ENCODE measurements around the gene PDZD2.
"Not testable (repeated sequence)": the region's sequence is repeated elsewhere in the genome, so short reads cannot be mapped to it uniquely, and the experiment has no call there.

PDZD2 gene

DNA sequence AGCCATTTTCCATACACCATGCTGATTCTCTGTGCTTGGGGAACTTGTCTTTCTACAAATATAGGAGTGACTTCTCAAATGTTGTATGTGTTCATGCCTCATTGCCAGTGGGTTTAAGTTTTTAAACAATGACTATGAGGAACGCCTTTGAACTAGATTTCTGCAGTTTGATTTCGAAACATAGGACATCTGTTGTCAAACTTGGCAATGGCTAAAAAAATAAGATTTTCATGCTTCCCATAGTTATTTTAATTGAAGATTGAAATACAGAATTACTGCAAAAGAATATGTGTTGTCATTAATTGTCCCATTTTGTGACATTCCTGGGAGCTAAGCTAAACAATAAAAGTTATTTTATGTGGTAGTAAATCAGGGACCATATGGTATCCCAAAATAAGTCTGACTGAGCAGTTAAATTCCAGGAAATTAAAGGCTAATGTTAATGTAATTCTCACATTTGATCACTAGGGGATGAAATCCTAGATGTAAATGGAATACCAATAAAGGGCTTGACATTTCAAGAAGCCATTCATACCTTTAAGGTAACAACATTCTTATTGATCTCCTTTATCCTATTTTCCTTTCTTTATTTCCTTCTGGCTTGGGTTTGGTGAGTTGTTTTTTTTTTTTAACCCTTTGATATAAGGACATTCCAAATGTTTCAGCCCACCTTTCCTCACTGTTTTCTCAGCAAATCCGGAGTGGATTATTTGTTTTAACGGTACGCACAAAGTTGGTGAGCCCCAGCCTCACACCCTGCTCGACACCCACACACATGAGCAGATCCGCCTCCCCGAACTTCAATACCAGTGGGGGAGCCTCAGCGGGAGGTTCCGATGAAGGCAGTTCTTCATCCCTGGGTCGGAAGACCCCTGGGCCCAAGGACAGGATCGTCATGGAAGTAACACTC lies 418.5 kb downstream of the PDZD2 start:
- no peak for DNase-seq

DNA sequence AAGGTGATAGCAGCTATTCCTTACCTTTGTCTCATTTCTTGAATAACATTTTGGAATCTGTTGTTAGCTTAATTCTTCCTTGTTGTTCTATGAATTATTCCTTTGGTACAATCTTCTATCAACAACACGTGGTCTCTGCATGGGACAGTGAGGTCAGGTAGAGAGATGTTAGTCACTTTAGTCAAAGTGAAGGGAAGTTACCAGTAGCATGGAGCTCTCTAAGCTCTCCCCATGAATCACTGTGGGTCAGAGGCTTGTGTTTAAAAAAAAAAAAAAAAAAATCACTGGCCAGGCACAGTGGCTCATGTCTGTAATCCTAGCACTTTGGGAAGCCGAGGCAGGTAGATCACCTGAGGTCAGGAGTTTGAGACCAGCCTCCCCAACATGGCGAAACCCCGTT lies 419.2 kb downstream of the PDZD2 start:
- DNase-seq: no peak

DNA sequence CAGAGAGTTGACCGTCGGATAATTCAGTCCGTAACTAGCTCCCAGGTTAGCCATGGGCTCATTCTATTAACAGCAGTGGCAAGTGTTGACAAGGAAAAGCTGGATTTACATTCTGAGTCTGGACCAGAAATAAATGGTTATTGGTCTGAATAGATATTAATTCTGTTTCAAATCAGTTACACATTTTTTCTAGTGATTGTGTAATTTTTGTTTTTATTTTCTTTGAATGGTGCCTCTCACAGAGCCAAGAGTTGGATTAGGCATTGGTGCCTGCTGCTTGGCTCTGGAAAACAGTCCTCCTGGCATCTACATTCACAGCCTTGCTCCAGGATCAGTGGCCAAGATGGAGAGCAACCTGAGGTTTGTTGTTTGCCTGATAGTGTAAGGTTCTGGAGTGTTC lies 420.1 kb downstream of the PDZD2 start:
- DNase-seq: no peak

DNA sequence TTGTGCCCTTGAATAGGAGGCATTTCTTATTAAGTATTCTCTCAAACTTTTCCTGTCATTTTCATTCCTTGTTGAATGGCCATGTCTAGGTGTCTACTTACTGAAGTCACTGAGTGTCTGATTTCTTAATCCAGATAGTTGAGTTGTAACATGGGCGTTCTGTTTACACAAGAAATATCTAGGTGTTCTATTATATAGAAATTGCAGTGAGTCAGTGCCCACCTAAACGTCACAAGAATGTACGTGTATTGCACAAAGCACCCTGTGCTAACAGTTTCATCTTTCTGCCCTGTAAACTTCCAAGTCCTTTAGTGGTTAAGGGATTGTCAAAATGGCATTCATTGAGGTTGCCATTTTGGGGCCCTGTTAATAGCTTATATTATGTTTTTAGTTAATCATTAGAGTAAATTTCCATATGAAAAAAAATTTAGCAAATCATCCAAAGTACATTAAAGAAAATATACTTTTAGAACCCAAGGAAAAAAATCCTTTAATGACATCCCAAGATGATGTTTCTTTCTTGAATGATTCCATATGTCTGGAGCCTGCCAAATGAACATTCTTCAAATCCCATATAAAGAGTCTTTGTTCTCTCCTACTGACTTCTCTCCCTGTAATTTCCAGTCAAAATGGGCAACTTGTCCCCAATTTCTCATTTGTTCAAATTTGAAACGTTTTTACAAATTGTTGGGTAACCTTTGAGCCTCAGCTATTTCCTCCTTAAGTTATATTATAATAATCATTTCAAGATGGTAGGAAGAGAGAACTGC lies 421.0 kb downstream of the PDZD2 start:
- no peak for DNase-seq

DNA sequence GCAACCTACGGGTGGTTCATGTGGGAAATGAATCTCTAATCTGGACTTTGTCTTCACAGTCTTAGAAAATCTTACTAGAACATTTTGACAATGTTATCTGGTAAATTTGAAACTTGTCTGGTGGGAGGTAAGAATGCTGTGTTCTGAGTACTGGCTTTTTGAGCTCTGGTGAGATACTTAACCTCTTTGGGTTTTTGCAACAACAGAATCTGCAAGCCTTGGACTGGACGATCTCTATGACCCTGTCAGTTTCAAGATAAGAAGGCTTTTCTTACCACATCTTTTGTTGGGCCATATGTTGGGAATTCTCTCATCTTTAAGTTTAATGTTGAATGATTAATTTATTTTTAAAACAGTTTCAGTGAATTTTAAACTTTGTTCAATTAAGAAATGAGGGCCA lies 422.3 kb downstream of the PDZD2 start:
- no peak for DNase-seq

DNA sequence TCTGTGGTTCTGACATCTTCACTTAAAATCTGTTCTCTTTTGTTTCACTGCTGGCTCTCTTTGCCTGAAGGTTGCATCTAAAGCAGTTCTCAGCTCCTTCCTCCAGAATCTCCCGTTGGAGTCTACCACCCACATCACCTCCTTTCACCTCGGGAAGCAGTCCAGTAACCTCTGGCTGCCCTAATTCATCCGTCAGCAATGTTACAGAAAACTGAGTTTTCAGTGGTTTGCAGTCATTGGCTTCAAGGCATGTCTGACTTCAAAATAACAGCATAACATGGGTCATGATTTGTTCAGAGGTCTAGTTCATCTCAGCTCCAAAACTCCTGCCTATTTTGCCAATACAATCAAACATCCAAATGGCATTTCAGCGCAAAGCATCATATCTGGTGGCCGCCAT lies 427.5 kb downstream of the PDZD2 start:
- no peak for DNase-seq

DNA sequence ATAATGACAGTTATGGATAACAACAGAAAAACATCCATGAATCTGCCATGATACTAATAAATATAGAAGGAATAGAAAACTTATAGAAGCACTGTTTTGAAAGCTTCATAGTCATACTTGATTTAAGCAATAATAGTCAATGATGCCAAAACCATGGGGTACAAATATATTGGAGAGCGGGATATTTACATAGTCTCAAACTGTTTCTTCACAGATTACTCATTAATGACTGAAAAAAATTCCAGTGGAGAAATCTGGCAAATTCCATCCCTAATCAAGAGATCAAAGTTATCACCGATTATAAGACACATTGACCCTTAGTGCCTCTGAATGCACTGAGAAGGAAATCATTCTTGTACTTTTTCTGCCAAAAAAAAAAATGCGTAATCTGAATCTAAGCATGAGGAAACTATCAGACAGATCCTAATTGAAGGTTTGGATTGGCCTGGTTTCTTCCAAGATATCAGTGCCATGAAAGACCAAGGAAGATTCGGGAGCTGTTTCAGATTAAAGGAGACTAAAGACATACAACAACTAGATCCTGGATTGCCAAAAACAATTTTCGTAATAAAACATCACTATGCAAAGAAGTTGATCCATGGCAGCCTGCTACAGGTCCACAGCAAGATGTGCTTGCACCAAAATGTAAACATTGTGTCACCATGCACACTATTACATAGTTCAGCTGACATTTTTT lies 429.0 kb downstream of the PDZD2 start:
- no peak for DNase-seq

DNA sequence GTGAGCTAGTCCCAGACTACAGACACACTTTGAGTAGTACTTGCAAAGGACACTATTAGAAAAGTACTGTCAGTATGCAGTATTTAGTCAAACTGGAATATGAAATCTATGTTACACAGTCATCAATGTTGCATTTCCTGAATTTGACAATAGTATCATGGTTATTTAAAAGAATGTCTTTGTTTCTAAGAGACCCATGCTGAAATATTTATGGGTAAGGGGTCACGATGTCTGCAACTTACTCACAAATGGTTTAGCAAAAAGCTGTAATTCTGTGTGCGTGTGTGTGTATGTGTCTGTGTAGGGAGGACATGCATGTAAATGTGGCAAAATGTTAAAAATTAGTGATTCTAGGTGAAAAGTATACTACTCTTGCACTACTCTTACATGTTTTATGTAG lies 429.6 kb downstream of the PDZD2 start:
- no peak for DNase-seq

DNA sequence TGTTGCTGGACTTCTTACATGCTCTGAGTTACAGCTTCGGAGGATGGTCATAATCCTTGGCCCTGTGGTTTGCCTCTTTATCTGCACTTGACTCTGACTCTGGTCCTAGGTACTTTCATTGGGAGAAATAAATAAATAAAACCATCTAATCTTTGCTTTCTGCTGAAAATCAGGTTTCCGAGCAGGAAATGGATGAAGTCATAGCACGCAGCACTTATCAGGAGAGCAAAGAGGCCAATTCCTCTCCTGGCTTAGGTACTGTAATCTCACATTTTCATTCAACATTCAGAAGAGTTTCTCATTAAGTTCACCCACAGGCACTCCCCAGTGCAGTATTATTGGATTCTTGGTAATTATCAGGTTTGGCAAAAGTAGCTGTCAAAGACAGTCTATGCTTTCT lies 430.5 kb downstream of the PDZD2 start:
- DNase-seq: no peak

DNA sequence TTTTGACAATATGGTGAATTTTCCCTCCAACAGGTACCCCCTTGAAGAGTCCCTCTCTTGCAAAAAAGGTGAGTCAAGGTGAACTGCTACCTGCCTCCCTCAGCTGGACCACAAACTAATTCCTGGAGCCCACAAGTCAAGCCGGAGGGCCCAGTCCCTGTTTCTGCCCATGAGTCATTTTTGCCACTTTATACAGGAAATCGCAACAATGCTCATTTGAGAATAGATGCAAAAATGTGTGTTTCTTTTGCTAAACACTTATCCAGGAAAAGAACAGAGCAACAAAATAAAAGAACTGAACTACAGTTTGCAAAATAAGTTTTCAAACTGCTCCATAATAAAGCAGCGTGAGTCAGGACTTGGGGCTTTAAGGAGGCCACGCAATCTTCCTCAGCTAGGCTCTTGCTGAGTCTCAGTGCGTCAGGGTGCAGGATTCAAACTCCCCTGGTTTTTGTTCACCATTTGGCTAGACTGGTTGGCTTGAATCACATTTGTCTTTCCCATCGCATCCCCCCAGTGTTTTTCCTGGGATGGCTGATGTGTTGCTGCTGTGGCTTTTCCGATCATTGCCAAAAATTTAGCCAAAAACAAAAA lies 432.5 kb downstream of the PDZD2 start:
- no peak for DNase-seq

DNA sequence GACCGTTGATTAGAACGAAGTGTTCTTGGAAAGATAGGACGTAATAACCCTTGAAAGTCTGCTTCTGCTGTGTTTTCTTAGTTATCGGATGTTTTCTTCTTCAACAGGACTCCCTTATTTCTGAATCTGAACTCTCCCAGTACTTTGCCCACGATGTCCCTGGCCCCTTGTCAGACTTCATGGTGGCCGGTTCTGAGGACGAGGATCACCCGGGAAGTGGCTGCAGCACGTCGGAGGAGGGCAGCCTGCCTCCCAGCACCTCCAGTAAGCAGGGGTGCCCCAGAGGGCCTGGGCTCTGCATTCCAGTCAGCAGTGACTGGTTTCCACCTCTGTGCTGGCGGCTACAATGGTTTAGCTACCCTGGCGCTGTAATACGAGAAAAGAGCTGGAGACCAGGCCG lies 433.1 kb downstream of the PDZD2 start:
- no peak for DNase-seq

DNA sequence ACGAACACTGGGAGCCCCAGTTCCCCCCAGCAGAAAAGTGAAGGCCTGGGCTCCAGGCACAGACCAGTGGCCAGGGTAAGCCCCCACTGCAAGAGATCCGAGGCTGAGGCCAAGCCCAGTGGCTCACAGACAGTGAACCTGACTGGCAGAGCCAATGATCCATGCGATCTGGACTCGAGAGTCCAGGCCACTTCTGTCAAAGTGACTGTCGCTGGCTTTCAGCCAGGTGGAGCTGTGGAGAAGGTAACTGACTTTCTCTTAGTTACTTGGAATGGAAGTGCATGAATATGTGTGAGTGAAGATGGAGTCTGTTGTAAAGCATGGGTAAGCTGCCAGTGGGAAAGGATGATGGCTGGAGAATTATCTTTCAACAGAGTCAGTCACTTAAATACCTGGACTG lies 435.5 kb downstream of the PDZD2 start:
- no peak for DNase-seq

DNA sequence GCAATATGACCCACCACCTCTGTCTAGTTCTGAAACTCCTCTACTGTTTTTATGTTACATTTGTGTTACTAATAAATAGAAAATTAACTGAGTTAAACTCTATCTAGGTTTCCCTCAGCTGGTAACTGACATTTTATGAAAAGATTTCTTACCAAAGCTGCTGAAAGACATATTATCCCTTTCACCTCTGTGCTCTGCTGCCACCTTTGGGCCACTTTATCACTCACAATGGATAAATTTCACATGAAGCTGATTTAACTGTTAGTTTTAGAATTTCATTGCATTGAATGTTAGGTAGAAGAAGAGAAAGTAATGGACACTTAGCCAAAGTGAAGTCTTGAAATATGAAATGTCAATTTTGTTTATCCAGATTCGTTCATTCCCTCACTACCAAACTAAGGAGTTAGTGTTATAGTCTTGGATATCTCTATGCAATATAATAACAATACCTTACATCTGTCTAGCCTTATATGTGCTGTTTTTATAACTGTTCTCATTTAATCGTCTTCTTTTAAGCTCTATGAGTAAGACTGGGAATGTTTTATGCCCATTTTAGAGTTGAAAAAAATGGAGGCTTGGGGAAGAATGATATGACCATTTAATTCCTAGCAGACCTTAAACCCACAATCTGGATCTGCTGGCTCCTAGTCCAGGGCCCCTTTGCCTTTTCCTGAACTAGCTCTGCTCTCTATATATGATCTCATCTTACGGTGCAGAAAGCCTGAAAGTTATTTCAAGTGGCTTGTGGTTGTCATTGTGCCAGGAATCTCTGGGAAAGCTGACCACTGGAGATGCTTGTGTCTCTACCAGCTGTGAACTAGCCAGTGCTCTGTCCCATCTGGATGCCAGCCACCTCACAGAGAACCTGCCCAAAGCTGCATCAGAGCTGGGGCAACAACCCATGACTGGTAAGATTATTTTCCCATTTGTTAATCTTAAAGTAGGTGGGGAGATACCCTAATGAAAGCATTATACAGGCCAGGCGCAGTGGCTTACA lies 438.1 kb downstream of the PDZD2 start:
- peak; percentile 58 for DNase-seq

DNA sequence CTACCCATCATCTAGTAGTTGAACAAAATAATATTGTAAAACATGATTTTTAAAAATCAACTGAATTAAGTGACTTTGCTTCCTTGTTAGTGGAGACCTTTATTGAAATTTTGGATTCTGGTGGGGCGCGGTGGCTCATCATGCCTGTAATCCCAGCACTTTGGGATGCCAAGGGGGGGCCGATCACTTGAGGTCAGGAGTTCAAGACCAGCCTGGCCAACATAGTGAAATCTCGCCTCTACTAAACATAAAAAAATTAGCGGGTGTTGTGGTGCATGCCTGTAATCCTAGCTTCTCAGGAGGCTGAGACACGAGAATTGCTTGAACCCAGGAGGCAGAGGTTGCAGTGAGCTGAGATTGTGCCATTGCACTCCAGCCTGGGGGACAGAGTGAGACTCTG lies 439.9 kb downstream of the PDZD2 start:
- not testable (repeated sequence) for DNase-seq

DNA sequence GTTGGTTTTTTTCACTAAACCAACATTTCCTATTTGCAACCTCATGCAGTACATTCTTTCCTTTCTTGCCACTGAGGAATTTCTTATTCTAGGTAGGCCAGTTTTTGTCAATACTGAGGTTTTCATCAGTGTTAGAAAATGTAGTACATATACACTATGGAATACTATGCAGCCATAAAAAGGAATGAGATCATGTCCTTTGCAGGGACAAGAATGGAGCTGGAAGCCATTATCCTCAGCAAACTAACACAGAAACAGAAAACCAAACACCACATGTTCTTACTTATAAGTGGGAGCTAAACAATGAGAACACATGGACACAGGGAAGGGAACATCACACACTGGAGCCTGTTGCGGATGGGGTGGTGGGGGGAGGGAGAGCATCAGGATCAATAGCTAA lies 441.6 kb downstream of the PDZD2 start:
- DNase-seq: not testable (repeated sequence)

DNA sequence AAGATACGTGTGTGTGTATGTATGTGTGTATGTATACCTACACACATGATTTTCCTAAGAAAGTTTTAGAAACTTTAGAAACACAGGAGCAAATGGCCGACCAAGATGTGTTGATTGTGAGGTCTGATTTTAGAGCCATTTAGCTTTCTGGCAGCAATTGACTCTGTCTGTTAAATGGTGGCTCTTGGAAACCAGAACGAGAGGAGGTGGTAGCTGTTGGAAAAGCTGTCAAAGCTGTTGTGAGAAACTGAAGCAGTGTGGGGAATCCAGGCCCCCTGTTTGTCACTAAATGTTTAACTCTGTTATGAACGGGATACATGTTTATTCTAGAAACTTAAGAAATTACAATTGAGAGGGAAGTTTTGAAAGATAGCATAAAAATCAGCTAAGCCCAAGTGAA lies 443.8 kb downstream of the PDZD2 start:
- no peak for DNase-seq

DNA sequence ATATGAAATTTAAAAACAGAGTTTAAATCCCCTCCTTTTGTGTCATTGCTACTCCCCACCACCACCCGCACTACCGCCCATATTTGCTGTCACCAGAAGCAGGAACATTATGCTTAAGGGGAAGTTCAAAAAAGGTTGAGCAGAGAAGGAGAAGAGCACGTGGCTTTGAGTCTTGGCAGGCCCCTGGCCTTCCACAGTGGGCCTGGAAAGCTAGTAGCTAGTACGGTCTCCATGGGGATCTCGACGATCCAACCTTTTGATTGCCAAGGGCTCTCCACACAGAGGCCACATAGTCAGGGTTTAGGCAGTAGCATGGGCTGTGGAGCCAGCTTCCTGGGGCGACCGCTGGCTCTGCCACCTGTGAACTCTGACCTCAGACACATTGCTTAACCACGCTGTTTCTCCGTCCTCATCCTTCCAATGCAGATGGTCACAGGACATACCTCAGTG lies 445.1 kb downstream of the PDZD2 start:
- no peak for DNase-seq

DNA sequence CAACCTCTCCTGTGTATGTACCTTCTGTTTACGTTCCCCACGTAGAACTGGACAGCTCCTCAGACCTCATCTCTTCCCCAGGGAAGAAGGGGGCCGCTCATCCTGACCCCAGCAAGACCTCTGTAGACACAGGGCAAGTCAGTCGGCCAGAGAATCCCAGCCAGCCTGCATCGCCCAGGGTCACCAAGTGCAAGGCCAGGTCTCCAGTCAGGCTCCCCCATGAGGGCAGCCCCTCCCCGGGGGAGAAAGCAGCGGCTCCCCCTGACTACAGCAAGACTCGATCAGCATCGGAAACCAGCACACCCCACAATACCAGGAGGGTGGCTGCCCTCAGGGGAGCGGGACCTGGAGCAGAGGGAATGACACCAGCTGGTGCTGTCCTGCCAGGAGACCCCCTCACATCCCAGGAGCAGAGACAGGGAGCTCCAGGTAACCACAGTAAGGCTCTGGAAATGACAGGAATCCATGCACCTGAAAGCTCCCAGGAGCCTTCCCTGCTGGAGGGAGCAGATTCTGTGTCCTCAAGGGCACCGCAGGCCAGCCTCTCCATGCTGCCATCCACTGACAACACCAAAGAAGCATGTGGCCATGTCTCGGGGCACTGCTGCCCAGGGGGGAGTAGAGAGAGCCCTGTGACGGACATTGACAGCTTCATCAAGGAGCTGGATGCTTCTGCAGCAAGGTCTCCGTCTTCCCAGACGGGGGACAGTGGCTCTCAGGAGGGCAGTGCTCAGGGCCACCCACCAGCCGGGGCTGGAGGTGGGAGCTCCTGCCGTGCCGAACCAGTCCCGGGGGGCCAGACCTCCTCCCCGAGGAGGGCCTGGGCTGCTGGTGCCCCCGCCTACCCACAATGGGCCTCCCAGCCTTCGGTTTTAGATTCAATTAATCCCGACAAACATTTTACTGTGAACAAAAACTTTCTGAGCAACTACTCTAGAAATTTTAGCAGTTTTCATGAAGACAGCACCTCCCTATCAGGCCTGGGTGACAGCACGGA lies 448.5 kb downstream of the PDZD2 start:
- DNase-seq: no peak

DNA sequence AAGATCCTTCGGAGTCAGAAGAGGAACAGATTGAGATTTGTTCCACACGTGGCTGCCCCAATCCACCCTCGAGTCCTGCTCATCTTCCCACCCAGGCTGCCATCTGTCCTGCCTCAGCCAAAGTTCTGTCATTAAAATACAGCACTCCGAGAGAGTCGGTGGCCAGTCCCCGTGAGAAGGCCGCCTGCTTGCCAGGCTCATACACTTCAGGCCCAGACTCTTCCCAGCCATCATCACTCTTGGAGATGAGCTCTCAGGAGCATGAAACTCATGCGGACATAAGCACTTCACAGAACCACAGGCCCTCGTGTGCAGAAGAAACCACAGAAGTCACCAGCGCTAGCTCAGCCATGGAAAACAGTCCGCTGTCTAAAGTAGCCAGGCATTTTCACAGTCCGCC lies 449.3 kb downstream of the PDZD2 start:
- no peak for DNase-seq

Data from fibroblast of skin of right biceps (primary cell).